ENCODE measurements around the gene ACTL9.
"Not testable (repeated sequence)": the region's sequence is repeated elsewhere in the genome, so short reads cannot be mapped to it uniquely, and the experiment has no call there.

ACTL9 gene

GRCh38 chr19:8698433-8699063, at the start of gene ACTL9:
Gene ACTL9 (minus strand): TSS chr19:8698795. CDS start chr19:8698701, 94 bp downstream.
- peaks cover 3% of the 10 kb centered on the region for H3K36me3 Mint-ChIP-seq (ENCODE audit: insufficient read depth)
- ATAC-seq (replicated peaks; ENCODE audit: extremely low read depth, poor library complexity, severe bottlenecking), result no peak
- H3K4me3 Mint-ChIP-seq, result no peak within 1 kb of the TSS
- DNase-seq (ENCODE audit: low spot score in 2 of 2), result no peak
- H3K9me3 Mint-ChIP-seq, result no peaks in the 10 kb centered on the region
- H3K27me3 Mint-ChIP-seq, result peaks cover 16% of the 10 kb centered on the region
- no peak within 1 kb of the TSS for H3K27ac Mint-ChIP-seq (ENCODE audit: low read depth)
- peaks cover 23% of the 10 kb centered on the region for H3K4me1 Mint-ChIP-seq

- not testable (repeated sequence) for ATAC-seq (replicated peaks; ENCODE audit: extremely low read depth, poor library complexity, severe bottlenecking); H3K27me3 Mint-ChIP-seq; H3K36me3 Mint-ChIP-seq (ENCODE audit: insufficient read depth); DNase-seq (ENCODE audit: low spot score in 2 of 2); H3K27ac Mint-ChIP-seq (ENCODE audit: low read depth); H3K4me1 Mint-ChIP-seq; H3K4me3 Mint-ChIP-seq; H3K9me3 Mint-ChIP-seq
Measured at GRCh38 chr19:8739291-8740065, 40.9 kb upstream of the ACTL9 start.

GRCh38 chr19:8738377-8738776, 39.8 kb upstream of the ACTL9 start:
- ATAC-seq (replicated peaks; ENCODE audit: extremely low read depth, poor library complexity, severe bottlenecking) (no peak), DNase-seq (ENCODE audit: low spot score in 2 of 2) (no peak)
- no peaks in the 10 kb centered on the region for H3K4me1 Mint-ChIP-seq
- no peak overlapping the region for H3K4me3 Mint-ChIP-seq
- H3K36me3 Mint-ChIP-seq (ENCODE audit: insufficient read depth), result no peaks in the 10 kb centered on the region
- H3K9me3 Mint-ChIP-seq, result no peaks in the 10 kb centered on the region
- H3K27me3 Mint-ChIP-seq, result no peaks in the 10 kb centered on the region
- H3K27ac Mint-ChIP-seq (ENCODE audit: low read depth), result no peak overlapping the region

- DNase-seq (ENCODE audit: low spot score in 2 of 2) (no peak), ATAC-seq (replicated peaks; ENCODE audit: extremely low read depth, poor library complexity, severe bottlenecking) (no peak)
- Mint-ChIP-seq H3K36me3 (ENCODE audit: insufficient read depth) (no peaks in the 10 kb centered on the region), H3K27me3 (peaks cover 25% of the 10 kb centered on the region), H3K4me3 (no peak overlapping the region), H3K9me3 (no peaks in the 10 kb centered on the region), H3K27ac (ENCODE audit: low read depth) (no peak overlapping the region), H3K4me1 (no peaks in the 10 kb centered on the region)
Measured at GRCh38 chr19:8731428-8732169, 33.0 kb upstream of the ACTL9 start.

GRCh38 chr19:8724276-8724675, 25.7 kb upstream of the ACTL9 start:
- Mint-ChIP-seq H3K4me1 (no peaks in the 10 kb centered on the region), H3K9me3 (peaks cover 5% of the 10 kb centered on the region), H3K27ac (ENCODE audit: low read depth) (no peak overlapping the region), H3K27me3 (peaks cover 63% of the 10 kb centered on the region), H3K4me3 (no peak overlapping the region), H3K36me3 (ENCODE audit: insufficient read depth) (no peaks in the 10 kb centered on the region)
- ATAC-seq (replicated peaks; ENCODE audit: extremely low read depth, poor library complexity, severe bottlenecking), result no peak
- DNase-seq (ENCODE audit: low spot score in 2 of 2), result no peak

- Mint-ChIP-seq H3K4me3 (no peak overlapping the region), H3K4me1 (no peaks in the 10 kb centered on the region), H3K36me3 (ENCODE audit: insufficient read depth) (no peaks in the 10 kb centered on the region), H3K9me3 (peaks cover 5% of the 10 kb centered on the region), H3K27ac (ENCODE audit: low read depth) (no peak overlapping the region), H3K27me3 (peaks cover 63% of the 10 kb centered on the region)
- no peak for ATAC-seq (replicated peaks; ENCODE audit: extremely low read depth, poor library complexity, severe bottlenecking)
- no peak for DNase-seq (ENCODE audit: low spot score in 2 of 2)
Measured at GRCh38 chr19:8722032-8722431, 23.4 kb upstream of the ACTL9 start.

- ATAC-seq (replicated peaks; ENCODE audit: extremely low read depth, poor library complexity, severe bottlenecking) (no peak), DNase-seq (ENCODE audit: low spot score in 2 of 2) (no peak)
- no peaks in the 10 kb centered on the region for H3K4me1 Mint-ChIP-seq
- H3K36me3 Mint-ChIP-seq (ENCODE audit: insufficient read depth), result no peaks in the 10 kb centered on the region
- H3K4me3 Mint-ChIP-seq, result no peak within 1 kb of the TSS
- H3K9me3 Mint-ChIP-seq, result peaks cover 5% of the 10 kb centered on the region
- H3K27ac Mint-ChIP-seq (ENCODE audit: low read depth), result no peak within 1 kb of the TSS
- H3K27me3 Mint-ChIP-seq, result peaks cover 57% of the 10 kb centered on the region
Measured at GRCh38 chr19:8721334-8721733, 22.7 kb upstream of the ACTL9 start, which contains the start of gene OR2Z1. Gene OR2Z1 (plus strand): TSS chr19:8721634. CDS start chr19:8731029, 9,395 bp downstream.

- not testable (repeated sequence) for H3K36me3 Mint-ChIP-seq (ENCODE audit: insufficient read depth); H3K4me3 Mint-ChIP-seq; ATAC-seq (replicated peaks; ENCODE audit: extremely low read depth, poor library complexity, severe bottlenecking); DNase-seq (ENCODE audit: low spot score in 2 of 2); H3K4me1 Mint-ChIP-seq; H3K27ac Mint-ChIP-seq (ENCODE audit: low read depth)
- H3K9me3 Mint-ChIP-seq, result peaks cover 13% of the 10 kb centered on the region
- H3K27me3 Mint-ChIP-seq, result peaks cover 19% of the 10 kb centered on the region
Measured at GRCh38 chr19:8710337-8710736, 11.7 kb upstream of the ACTL9 start.

GRCh38 chr19:8705742-8706141, 7.1 kb upstream of the ACTL9 start:
- Mint-ChIP-seq H3K4me1 (peaks cover 25% of the 10 kb centered on the region), H3K27ac (ENCODE audit: low read depth) (peak overlapping the region; percentile 42), H3K27me3 (no peaks in the 10 kb centered on the region)

GRCh38 chr19:8705304-8705703, 6.7 kb upstream of the ACTL9 start:
- not testable (repeated sequence) for ATAC-seq (replicated peaks; ENCODE audit: extremely low read depth, poor library complexity, severe bottlenecking); H3K36me3 Mint-ChIP-seq (ENCODE audit: insufficient read depth); DNase-seq (ENCODE audit: low spot score in 2 of 2); H3K4me3 Mint-ChIP-seq; H3K9me3 Mint-ChIP-seq; H3K27me3 Mint-ChIP-seq
- peak overlapping the region; percentile 42 for H3K27ac Mint-ChIP-seq (ENCODE audit: low read depth)
- peaks cover 25% of the 10 kb centered on the region for H3K4me1 Mint-ChIP-seq

More at GRCh38 chr19:8705742-8706141, 7.1 kb upstream of the ACTL9 start:
- DNase-seq (ENCODE audit: low spot score in 2 of 2), result no peak
- ATAC-seq (replicated peaks; ENCODE audit: extremely low read depth, poor library complexity, severe bottlenecking), result no peak
- H3K9me3 Mint-ChIP-seq, result no peaks in the 10 kb centered on the region
- peak overlapping the region; percentile 1 for H3K4me3 Mint-ChIP-seq
- H3K36me3 Mint-ChIP-seq (ENCODE audit: insufficient read depth), result no peaks in the 10 kb centered on the region

- Mint-ChIP-seq H3K4me3 (no peak overlapping the region), H3K27me3 (no peaks in the 10 kb centered on the region), H3K36me3 (ENCODE audit: insufficient read depth) (no peaks in the 10 kb centered on the region), H3K27ac (ENCODE audit: low read depth) (no peak overlapping the region), H3K4me1 (peaks cover 25% of the 10 kb centered on the region), H3K9me3 (no peaks in the 10 kb centered on the region)
- ATAC-seq (replicated peaks; ENCODE audit: extremely low read depth, poor library complexity, severe bottlenecking) (no peak), DNase-seq (ENCODE audit: low spot score in 2 of 2) (no peak)
Measured at GRCh38 chr19:8703223-8703622, 4.6 kb upstream of the ACTL9 start.

- no peaks in the 10 kb centered on the region for H3K27me3 Mint-ChIP-seq
- no peak for ATAC-seq (replicated peaks; ENCODE audit: extremely low read depth, poor library complexity, severe bottlenecking)
- DNase-seq (ENCODE audit: low spot score in 2 of 2), result no peak
- H3K36me3 Mint-ChIP-seq (ENCODE audit: insufficient read depth), result no peaks in the 10 kb centered on the region
- H3K9me3 Mint-ChIP-seq, result no peaks in the 10 kb centered on the region
- peaks cover 25% of the 10 kb centered on the region for H3K4me1 Mint-ChIP-seq
- peak overlapping the region; percentile 64 for H3K4me3 Mint-ChIP-seq
- H3K27ac Mint-ChIP-seq (ENCODE audit: low read depth), result peak overlapping the region; percentile 29
Measured at GRCh38 chr19:8702350-8702749, 3.8 kb upstream of the ACTL9 start.

Data from central memory CD8-positive, alpha-beta T cell (primary cell).